ENCODE data around the gene RHOT1. TPM values are rescaled to one million over a fixed set of nuclear protein-coding genes. Genes with fewer than 3 reads are reported as not detected.
"Not testable (repeated sequence)": the region's sequence is repeated elsewhere in the genome, so short reads cannot be mapped to it uniquely, and the experiment has no call there.

The RHOT1 gene
- polyA plus RNA-seq, 1 donor from 2014 or later = 17.0 TPM

DNA sequence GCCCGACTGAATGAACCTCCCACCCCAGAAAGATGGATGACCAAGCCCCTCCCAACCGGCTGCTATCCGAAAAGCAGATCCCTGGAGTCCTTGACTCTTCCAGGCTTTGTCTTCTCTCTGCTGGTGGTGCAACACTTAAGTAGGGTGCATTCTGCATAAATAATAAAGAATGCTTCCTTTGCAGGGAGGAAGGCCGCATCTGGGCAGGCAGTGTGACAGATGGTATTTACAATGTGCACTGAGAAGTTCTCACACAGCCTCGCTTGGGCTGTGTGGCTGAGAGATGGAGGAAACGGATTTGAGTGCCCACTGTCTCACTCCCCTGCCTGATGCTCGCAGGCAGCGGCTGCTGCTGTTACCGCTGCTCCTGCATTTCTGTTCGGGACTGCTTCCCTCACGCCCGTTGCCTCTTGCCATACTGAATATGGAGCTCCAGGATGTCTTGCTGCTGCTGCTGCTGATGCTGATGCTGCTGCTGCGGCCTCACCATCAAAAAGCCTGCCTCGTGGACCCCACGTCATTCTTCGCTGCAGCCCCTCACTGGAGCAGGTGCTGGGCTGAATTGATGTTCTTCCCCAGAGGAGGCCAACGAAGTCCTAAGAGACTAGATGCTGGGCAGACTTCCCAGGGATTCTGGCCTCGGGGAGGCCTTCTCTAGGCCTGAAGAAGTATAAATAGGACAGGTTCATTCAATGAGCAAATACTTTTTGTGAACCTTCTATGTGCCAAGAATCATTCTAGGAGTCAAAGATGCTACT lies 116.3 kb downstream of the RHOT1 start:
- H3K27me3 Mint-ChIP-seq = peaks cover 34% of the 10 kb centered on the region
- H3K4me1 Mint-ChIP-seq = peaks cover 0 to 3% (median 0%) of the 10 kb centered on the region in 3 donors
- H3K27ac Mint-ChIP-seq = peak overlapping the region in 1 of 3 donors; percentile 87
- no peak overlapping the region for H3K4me3 Mint-ChIP-seq
- no peaks in the 10 kb centered on the region for H3K9me3 Mint-ChIP-seq
- H3K36me3 Mint-ChIP-seq = no peaks in the 10 kb centered on the region

DNA sequence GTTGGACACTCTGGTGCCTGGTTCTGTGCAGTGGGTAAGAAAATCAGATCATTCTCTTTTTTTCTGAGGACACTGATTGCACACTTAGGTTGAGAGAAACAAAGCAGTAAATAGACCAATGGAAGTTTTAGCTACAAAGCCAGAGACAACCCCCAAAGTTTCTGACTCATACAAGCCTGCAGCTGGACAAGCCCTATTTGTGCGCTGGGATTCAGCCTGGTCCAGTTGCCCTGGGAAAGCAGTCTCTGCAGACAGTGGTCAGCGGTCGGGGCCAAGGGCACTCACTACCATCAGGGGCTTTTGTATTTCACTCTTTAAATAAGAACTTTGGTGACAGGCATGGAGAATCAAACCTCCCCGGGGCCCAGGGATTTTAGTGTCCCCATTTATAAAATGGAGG lies 117.3 kb downstream of the RHOT1 start:
- Mint-ChIP-seq H3K9me3 (no peaks in the 10 kb centered on the region), H3K36me3 (no peaks in the 10 kb centered on the region), H3K27ac (no peak overlapping the region), H3K4me3 (peak overlapping the region in 1 of 4 donors; percentile 14), H3K27me3 (peaks cover 45% of the 10 kb centered on the region), H3K4me1 (peaks cover 1 to 5% (median 3%) of the 10 kb centered on the region in 3 donors)

DNA sequence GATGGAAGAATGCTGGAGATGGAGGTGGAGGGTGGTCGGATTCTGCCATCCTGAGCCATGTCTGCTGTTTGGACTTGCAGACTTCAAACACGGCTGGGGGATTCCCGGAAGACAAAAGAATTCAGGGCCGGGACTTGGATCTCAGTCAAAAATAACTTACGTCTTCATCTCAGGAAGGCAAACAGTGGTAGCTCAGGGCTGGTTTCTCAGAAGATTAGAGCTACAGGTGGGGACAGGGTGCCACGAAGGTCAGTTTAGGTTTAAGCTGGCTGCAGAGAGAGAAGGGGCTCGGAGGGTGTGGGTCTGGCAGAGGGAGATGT lies 119.1 kb downstream of the RHOT1 start:
- Mint-ChIP-seq H3K27ac (peak overlapping the region in 1 of 3 donors; percentile 71), H3K4me3 (peak overlapping the region in 1 of 4 donors; percentile 66), H3K27me3 (peaks cover 42% of the 10 kb centered on the region), H3K4me1 (peaks cover 5 to 7% (median 6%) of the 10 kb centered on the region in 3 donors), H3K9me3 (no peaks in the 10 kb centered on the region), H3K36me3 (no peaks in the 10 kb centered on the region)

GRCh38 chr17:32261936-32262510 lies 119.7 kb downstream of the RHOT1 start:
- Mint-ChIP-seq H3K9me3 (no peaks in the 10 kb centered on the region), H3K27me3 (peaks cover 45% of the 10 kb centered on the region)

GRCh38 chr17:32263515-32263914 lies 121.2 kb downstream of the RHOT1 start:
- H3K9me3 Mint-ChIP-seq, H3K36me3 Mint-ChIP-seq, H3K27ac Mint-ChIP-seq: not testable (repeated sequence)
- peaks cover 11 to 14% (median 13%) of the 10 kb centered on the region in 3 donors for H3K4me1 Mint-ChIP-seq
- H3K4me3 Mint-ChIP-seq = peak overlapping the region in 2 of 4 donors; percentile 17 to 81
- peaks cover 51% of the 10 kb centered on the region for H3K27me3 Mint-ChIP-seq

More at GRCh38 chr17:32261936-32262510, 119.7 kb downstream of the RHOT1 start:
- Mint-ChIP-seq H3K36me3 (no peaks in the 10 kb centered on the region), H3K4me1 (peaks cover 7 to 8% (median 7%) of the 10 kb centered on the region in 3 donors), H3K27ac (no peak overlapping the region), H3K4me3 (peak overlapping the region in 2 of 4 donors; percentile 2 to 41)

DNA sequence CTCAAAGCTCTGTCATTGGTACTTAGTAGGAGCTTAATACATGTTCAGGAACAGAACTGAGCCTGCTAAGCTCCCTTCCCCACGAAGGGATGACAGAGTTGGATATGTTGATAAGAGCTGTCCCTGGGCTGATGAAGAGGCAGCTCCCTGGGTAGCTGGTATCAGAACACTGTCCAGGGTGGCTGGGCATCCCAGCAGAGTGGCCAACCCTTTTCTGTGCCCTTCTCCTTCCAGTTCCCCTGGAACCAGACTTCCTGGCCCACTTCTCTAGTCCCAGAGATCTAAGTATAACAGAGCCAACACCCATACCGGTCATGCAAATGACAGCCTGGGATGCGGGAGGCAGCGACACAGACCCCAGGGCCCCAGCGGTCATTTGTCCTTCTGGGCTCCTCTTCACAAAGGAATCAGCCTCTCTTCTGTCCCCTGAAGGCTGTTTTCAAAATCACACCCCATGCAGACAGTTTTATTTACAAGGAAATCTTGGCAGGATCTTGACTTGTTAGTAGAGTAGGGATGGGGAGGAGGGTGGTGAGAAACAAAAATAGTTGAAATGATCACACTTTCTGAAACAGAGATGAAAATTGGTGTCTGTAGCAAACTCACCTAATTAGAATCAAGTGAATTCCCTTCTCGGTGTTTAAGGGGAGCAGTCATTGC lies 122.0 kb downstream of the RHOT1 start:
- no peaks in the 10 kb centered on the region for H3K9me3 Mint-ChIP-seq
- peak overlapping the region in 1 of 3 donors; percentile 30 for H3K27ac Mint-ChIP-seq
- H3K27me3 Mint-ChIP-seq = peaks cover 53% of the 10 kb centered on the region
- H3K4me3 Mint-ChIP-seq = peak overlapping the region; percentile 72 to 81 (median 77)
- no peaks in the 10 kb centered on the region for H3K36me3 Mint-ChIP-seq
- H3K4me1 Mint-ChIP-seq = peaks cover 11 to 14% (median 13%) of the 10 kb centered on the region in 3 donors

DNA sequence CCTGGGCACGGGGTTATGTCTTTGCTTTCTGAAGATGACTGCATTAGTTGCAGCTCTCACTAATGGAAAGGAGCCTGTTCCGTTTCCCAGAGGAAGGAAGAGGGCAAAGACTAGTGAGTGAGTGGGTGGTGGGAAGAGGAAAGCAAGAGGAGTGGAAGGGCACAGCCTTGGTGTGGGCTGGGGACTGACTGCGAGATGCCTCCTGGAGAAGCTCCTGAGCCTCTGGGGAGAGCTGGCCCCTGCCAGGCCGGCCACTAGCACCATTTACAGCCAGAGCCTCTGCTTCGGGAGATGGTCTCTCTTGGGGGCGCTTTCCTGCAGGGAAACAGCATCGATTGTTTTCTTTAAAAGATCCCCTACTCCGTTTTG lies 122.5 kb downstream of the RHOT1 start:
- Mint-ChIP-seq H3K27me3 (peaks cover 57% of the 10 kb centered on the region), H3K9me3 (no peaks in the 10 kb centered on the region), H3K4me1 (peaks cover 11 to 14% (median 13%) of the 10 kb centered on the region in 3 donors), H3K4me3 (peak overlapping the region; percentile 80 to 95 (median 86)), H3K27ac (peak overlapping the region in 1 of 3 donors; percentile 30), H3K36me3 (no peaks in the 10 kb centered on the region)

DNA sequence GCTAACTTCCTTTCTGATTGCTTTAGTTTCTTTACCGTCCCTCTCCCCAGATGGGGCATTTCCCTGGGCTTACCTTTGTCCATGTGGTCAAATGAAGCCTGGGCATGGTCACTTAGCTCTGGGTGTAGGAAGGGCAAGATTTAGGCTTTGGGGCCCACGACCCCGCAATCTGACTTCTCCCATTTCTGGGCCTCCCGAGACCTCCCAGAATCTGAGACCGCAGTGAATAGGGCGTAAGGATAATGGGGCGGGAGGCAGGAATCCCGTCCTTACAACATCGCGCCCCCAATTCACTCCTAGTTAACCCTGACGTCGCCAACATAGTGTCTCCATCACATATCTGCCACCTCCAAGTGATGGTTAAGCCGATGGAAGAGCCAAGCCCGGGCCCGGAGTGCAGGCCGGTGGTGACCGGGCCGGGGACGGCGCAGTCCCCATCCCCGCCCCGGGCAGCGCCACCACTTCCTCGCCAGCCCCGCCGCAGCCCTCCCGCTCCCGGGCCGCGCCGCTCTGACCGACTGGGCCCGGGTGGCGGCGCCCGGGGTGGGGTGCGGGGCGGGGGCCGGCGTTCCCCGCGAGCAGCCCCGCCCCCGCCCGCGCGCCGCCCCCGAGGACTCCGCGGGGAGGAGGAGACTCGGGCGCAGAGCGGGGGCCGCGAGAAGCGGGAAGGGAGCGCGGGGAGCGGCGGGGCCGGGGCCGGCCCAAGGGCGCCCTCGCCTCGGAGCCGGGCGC lies 123.1 kb downstream of the RHOT1 start, which contains the start of gene RHBDL3:
RHBDL3 (plus strand) TSS at position 641 of the 732 bp plus-strand sequence. CDS start 358 bp downstream, outside the sequence.
- Mint-ChIP-seq H3K9me3 (no peaks in the 10 kb centered on the region), H3K4me3 (peak within 1 kb of the TSS; percentile 80 to 95 (median 86)), H3K36me3 (no peaks in the 10 kb centered on the region), H3K4me1 (peaks cover 11 to 13% (median 12%) of the 10 kb centered on the region in 3 donors), H3K27me3 (peaks cover 57% of the 10 kb centered on the region), H3K27ac (peak within 1 kb of the TSS in 1 of 3 donors; percentile 30)

GRCh38 chr17:32266051-32266388 lies 123.7 kb downstream of the RHOT1 start:
- no peaks in the 10 kb centered on the region for H3K36me3 Mint-ChIP-seq
- peaks cover 58% of the 10 kb centered on the region for H3K27me3 Mint-ChIP-seq
- peaks cover 11 to 13% (median 12%) of the 10 kb centered on the region in 3 donors for H3K4me1 Mint-ChIP-seq
- no peak overlapping the region for H3K27ac Mint-ChIP-seq
- no peaks in the 10 kb centered on the region for H3K9me3 Mint-ChIP-seq
- no peak overlapping the region for H3K4me3 Mint-ChIP-seq

GRCh38 chr17:32266389-32267301 lies 124.3 kb downstream of the RHOT1 start:
- peak overlapping the region; percentile 57 to 90 (median 79) for H3K4me3 Mint-ChIP-seq
- peaks cover 60% of the 10 kb centered on the region for H3K27me3 Mint-ChIP-seq
- H3K27ac Mint-ChIP-seq = peak overlapping the region in 1 of 3 donors; percentile 37
- peaks cover 11 to 13% (median 12%) of the 10 kb centered on the region in 3 donors for H3K4me1 Mint-ChIP-seq
- H3K36me3 Mint-ChIP-seq = no peaks in the 10 kb centered on the region
- no peaks in the 10 kb centered on the region for H3K9me3 Mint-ChIP-seq

DNA sequence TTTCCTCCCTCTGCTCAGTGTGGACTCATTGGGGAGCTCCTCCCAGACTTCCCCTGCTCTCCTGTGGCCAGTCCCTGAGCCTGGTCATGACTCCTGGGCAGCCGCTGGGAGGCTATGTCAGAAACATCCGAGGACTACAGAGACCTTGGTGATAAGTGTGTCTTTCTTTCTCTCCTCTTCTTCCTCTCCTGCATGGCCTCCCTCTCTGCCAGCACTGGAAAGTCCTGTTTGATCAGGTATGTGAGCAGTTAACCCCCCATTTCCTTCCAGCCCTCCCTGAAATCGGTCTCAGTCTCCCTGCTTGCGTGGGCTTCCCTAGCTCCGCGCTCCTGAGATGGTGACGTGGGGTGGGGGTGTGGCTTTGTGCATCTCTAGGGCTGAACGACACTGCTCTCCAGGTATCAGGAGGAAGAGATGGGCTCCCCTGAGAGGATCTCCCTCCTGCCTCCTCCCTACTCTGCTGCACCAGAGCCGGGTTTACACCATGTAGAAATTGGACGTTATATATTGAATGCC lies 125.4 kb downstream of the RHOT1 start:
- peak overlapping the region; percentile 57 to 82 (median 76) for H3K4me3 Mint-ChIP-seq
- H3K27me3 Mint-ChIP-seq = peaks cover 56% of the 10 kb centered on the region
- no peak overlapping the region for H3K27ac Mint-ChIP-seq
- no peaks in the 10 kb centered on the region for H3K9me3 Mint-ChIP-seq
- H3K4me1 Mint-ChIP-seq = peaks cover 11 to 13% (median 12%) of the 10 kb centered on the region in 3 donors
- no peaks in the 10 kb centered on the region for H3K36me3 Mint-ChIP-seq

GRCh38 chr17:32268734-32269288 lies 126.5 kb downstream of the RHOT1 start:
- Mint-ChIP-seq H3K4me1 (peaks cover 11 to 13% (median 12%) of the 10 kb centered on the region in 3 donors), H3K36me3 (no peaks in the 10 kb centered on the region), H3K4me3 (peak overlapping the region in 3 of 4 donors; percentile 11 to 57 (median 35)), H3K27ac (no peak overlapping the region), H3K9me3 (no peaks in the 10 kb centered on the region), H3K27me3 (peaks cover 48% of the 10 kb centered on the region)

DNA sequence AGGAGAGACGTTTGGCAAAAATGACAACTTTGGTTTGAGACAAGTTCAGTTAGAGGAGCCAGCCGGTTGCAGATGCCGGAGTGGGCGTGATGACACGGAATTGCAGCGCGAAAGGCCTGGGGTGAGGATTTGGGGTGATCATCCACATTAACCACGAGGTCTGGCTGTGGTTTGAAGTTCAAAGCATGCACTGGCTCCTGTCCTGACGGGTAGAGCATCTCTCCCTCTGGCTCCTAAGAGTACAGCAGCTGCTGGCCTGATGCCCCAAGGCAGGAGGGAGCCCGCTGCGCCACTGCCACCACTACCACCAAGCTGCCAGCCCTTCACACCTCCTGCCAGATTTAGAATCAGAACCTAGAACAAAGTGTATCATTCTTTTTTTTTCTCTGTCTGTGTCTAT lies 127.1 kb downstream of the RHOT1 start:
- Mint-ChIP-seq H3K9me3 (no peaks in the 10 kb centered on the region), H3K36me3 (no peaks in the 10 kb centered on the region), H3K4me1 (peaks cover 8 to 13% (median 12%) of the 10 kb centered on the region in 3 donors), H3K27ac (no peak overlapping the region), H3K27me3 (peaks cover 43% of the 10 kb centered on the region), H3K4me3 (no peak overlapping the region)

All from IgD-negative memory B cell (primary cell).